ENCODE data around the gene CDK4.

The CDK4 gene

DNA sequence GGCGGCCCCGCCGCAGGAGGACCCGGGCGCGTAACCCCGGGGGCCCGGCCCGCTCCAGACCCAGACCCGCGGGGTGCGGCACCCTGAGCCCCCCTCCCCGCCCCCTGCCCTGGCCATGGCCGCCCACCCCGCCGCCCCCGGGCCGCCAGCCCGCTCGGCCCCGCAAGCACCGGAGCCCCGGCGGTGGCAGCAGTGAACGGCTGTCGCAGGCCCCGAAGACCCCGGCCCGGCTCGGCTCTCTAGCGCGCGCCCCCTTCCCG, 3.0 kb upstream of the CDK4 start:
- H3K4me3 Mint-ChIP-seq, result no peak overlapping the region
- H3K27me3 Mint-ChIP-seq, result no peaks in the 10 kb centered on the region
- H3K27ac Mint-ChIP-seq, result no peak overlapping the region
- H3K4me1 Mint-ChIP-seq (ENCODE audit: low read depth), result peaks cover 68% of the 10 kb centered on the region
- peaks cover 12% of the 10 kb centered on the region for H3K36me3 Mint-ChIP-seq
- H3K9me3 Mint-ChIP-seq (ENCODE audit: low read depth), result no peaks in the 10 kb centered on the region

DNA sequence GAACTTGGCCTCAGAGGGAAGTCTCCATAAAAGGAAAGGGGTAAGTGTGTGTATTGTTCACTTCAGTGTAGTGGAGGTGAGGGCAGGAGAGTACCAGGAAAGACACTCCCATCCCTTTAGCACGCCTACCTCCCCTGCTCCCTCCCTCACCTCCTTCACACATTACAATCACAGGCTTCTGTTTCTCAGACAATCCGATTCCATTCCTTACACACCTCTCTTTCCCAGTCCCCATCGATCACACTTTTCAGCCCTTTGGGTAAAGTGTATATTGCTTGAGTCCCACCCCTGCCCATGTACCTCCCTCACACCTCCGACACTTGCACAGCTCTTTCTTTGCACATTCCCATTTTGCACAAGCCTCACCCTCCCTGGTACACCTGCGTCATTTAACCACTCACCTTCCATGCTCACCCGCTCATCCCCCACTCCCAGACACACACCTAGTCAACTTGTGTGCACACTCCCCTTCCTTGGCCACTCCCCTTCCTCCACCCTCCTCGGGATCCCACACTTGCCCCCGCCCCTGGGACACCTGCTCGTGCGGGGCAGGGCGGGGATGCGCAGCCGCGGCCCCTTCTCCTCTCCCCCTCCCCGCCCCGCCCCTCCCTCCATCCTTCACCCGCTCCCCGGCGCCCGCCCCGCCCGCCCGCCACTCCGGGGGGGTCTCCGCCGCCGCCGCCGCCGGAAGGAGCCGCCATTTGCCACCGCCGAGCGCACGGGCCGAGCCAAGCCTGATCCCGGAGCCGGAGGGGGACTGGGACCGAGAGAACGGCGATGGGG, 2.5 kb upstream of the CDK4 start, which contains the start of gene MARCHF9:
Gene MARCHF9, plus strand, starts transcription at position 693 of the 783 bp plus-strand sequence. CDS start 426 bp downstream, outside the sequence.
- peaks cover 13% of the 10 kb centered on the region for H3K36me3 Mint-ChIP-seq
- H3K4me3 Mint-ChIP-seq, result peak within 1 kb of the TSS; percentile 91
- peaks cover 64% of the 10 kb centered on the region for H3K4me1 Mint-ChIP-seq (ENCODE audit: low read depth)
- peak within 1 kb of the TSS; percentile 67 for H3K27ac Mint-ChIP-seq
- H3K27me3 Mint-ChIP-seq, result no peaks in the 10 kb centered on the region
- no peaks in the 10 kb centered on the region for H3K9me3 Mint-ChIP-seq (ENCODE audit: low read depth)

DNA sequence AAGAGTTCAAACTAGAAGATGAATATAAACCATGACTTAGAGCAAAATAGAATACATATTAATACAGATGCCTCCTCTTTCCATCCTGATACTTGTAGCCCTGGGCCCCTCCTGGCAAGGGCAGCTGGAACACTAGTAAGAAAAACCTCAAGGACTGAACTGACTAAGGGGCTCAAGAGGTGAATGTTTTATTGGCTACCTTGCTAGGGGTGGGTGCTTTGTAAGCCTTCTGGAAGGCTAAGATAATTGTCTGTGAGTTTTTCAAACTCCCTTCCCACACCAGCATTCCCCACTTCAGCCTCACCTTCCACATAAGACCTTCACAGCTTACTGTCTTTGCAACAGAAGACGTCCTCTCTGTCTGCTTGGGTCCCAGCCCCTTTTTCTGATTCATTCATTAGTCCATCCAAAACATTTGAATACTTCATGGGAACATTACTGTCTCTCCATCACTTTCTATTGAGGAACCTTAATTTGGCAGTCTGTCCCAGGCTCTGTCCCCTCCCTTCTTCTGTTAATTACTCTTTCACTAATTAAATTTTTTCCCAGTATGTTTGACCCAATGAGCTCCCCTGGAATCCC, 1.7 kb upstream of the CDK4 start:
- no peaks in the 10 kb centered on the region for H3K27me3 Mint-ChIP-seq
- H3K36me3 Mint-ChIP-seq, result peaks cover 13% of the 10 kb centered on the region
- no peaks in the 10 kb centered on the region for H3K9me3 Mint-ChIP-seq (ENCODE audit: low read depth)
- H3K27ac Mint-ChIP-seq, result peak overlapping the region; percentile 67
- H3K4me3 Mint-ChIP-seq, result peak overlapping the region; percentile 91
- peaks cover 59% of the 10 kb centered on the region for H3K4me1 Mint-ChIP-seq (ENCODE audit: low read depth)

DNA sequence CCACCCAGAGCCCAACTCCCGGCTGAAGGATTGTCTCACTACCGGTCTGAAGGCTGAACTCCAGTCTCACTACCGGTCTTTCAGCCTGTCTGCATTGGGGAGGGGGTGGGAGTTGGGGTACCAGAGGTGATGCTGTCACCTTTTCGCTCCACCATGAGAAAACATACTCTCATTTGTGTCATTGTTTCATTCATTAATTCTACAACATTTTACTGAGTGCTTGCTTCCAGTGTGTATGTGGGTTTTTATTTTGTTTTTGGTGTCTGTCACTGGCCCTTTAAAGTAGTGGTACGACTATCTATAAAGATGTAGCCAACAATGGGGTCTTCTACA, 524 bp upstream of the CDK4 start:
- Mint-ChIP-seq H3K4me3 (peak overlapping the region; percentile 99), H3K27ac (peak overlapping the region; percentile 99), H3K4me1 (ENCODE audit: low read depth) (peaks cover 56% of the 10 kb centered on the region), H3K27me3 (no peaks in the 10 kb centered on the region), H3K36me3 (peaks cover 13% of the 10 kb centered on the region), H3K9me3 (ENCODE audit: low read depth) (no peaks in the 10 kb centered on the region)

DNA sequence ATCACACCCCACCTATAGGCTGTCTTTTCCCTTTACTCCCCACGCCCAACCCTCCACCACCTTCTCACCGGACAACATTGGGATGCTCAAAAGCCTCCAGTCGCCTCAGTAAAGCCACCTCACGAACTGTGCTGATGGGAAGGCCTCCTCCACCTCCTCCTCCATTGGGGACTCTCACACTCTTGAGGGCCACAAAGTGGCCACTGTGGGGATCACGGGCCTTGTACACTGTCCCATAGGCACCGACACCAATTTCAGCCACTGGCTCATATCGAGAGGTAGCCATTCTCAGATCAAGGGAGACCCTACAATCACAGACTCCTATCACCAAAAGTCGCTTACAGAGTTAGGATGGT, 700 bp downstream of the CDK4 start:
- H3K9me3 Mint-ChIP-seq (ENCODE audit: low read depth), result no peaks in the 10 kb centered on the region
- H3K27me3 Mint-ChIP-seq, result no peaks in the 10 kb centered on the region
- peaks cover 53% of the 10 kb centered on the region for H3K4me1 Mint-ChIP-seq (ENCODE audit: low read depth)

DNA sequence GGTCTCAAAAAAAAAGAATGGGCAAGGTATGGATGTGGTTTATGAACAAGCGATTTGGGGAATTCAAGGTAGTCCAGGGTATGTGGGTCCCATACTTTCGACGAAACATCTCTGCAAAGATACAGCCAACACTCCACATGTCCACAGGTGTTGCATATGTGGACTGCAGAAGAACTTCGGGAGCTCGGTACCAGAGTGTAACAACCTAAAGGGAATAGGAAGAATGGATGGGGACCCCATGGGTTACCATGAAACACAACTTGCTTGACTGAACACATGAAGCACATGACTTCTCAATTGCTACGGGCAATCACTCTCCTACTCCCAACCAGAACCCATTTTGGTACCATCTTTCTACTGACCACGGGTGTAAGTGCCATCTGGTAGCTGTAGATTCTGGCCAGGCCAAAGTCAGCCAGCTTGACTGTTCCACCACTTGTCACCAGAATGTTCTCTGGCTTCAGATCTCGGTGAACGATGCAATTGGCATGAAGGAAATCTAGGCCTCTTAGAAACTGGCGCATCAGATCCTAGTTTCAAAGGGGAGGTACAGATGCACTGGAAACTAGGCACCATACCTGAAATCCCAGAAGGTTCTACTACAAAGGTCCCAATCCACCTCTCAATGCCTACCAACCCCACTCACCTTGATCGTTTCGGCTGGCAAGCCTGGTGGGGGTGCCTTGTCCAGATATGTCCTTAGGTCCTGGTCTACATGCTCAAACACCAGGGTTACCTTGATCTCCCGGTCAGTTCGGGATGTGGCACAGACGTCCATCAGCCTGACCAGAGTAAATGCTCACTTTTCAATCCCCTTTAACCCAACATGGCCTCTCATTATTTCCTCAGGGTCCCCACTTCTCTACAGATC, 1.3 kb downstream of the CDK4 start:
- Mint-ChIP-seq H3K4me1 (ENCODE audit: low read depth) (peaks cover 54% of the 10 kb centered on the region), H3K4me3 (peak overlapping the region; percentile 99)

More for the DNA sequence above, 700 bp downstream of the CDK4 start:
- Mint-ChIP-seq H3K36me3 (peaks cover 13% of the 10 kb centered on the region), H3K4me3 (peak overlapping the region; percentile 99), H3K27ac (peak overlapping the region; percentile 99)

DNA sequence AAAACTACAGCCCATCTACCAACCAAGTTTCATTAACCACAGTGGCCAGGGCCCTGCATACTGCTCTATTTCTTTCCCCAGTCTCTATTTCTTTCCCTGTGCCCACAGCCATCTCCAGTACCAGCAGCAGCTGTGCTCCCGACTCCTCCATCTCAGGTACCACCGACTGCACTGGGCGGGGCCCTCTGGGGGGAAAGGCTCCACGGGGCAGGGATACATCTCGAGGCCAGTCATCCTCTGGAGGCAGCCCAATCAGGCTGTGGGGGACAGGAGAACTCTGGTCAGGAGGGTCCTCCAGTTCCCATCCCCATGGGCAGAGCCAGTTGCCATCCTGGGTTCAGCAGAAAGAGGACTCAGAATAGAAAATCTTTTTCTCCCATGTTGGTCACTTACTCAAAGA, 3.0 kb downstream of the CDK4 start:
- H3K27me3 Mint-ChIP-seq, result no peaks in the 10 kb centered on the region
- peak overlapping the region; percentile 30 for H3K4me3 Mint-ChIP-seq
- H3K9me3 Mint-ChIP-seq (ENCODE audit: low read depth), result no peaks in the 10 kb centered on the region
- H3K36me3 Mint-ChIP-seq, result peaks cover 13% of the 10 kb centered on the region
- no peak overlapping the region for H3K27ac Mint-ChIP-seq
- peaks cover 60% of the 10 kb centered on the region for H3K4me1 Mint-ChIP-seq (ENCODE audit: low read depth)

More for the DNA sequence above, 1.3 kb downstream of the CDK4 start:
- H3K9me3 Mint-ChIP-seq (ENCODE audit: low read depth), result no peaks in the 10 kb centered on the region
- H3K27ac Mint-ChIP-seq, result peak overlapping the region; percentile 99
- H3K27me3 Mint-ChIP-seq, result no peaks in the 10 kb centered on the region
- peaks cover 13% of the 10 kb centered on the region for H3K36me3 Mint-ChIP-seq

DNA sequence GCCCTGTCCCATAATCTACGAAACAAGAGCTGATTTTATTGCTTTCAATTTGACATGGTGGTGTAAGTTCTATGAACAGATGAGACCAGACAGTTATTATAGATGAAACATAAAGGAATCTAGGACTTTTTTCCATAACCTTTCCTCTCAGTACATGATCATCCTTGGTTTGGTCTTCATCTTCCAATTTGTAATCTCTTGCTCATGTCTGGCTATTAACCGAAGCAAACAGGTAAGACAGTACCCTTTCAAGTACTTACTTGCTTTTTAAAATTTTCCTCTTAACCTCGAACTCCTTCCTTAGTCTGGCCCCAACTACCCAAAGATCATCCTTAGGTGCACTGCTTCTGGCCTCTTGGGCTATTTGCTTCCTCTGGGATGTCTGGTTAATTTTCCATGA, 6.1 kb downstream of the CDK4 start:
- H3K4me3 Mint-ChIP-seq, result peak overlapping the region; percentile 96
- H3K27me3 Mint-ChIP-seq, result no peaks in the 10 kb centered on the region
- H3K27ac Mint-ChIP-seq, result peak overlapping the region; percentile 97
- peaks cover 5% of the 10 kb centered on the region for H3K36me3 Mint-ChIP-seq
- peaks cover 55% of the 10 kb centered on the region for H3K4me1 Mint-ChIP-seq (ENCODE audit: low read depth)
- H3K9me3 Mint-ChIP-seq (ENCODE audit: low read depth), result no peaks in the 10 kb centered on the region

DNA sequence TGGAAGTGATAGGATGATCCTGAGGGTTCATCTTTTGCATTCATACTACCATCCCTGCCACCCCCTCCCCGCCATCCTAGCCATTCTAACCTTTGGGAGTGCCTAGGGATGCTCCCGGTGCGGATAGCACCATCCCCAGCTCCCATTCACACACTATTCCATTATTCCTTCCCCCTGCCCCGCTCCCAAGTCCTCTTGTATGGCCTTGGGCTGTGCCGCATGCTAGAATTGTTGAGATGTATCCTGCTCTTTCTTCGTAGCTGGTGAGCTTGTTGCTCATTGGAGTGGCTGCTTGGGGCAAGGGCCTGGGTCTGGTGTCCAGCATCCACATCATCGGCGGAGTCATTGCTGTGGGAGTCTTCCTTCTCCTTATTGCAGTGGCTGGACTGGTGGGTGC, 6.6 kb downstream of the CDK4 start:
- Mint-ChIP-seq H3K4me1 (ENCODE audit: low read depth) (peaks cover 55% of the 10 kb centered on the region), H3K4me3 (peak overlapping the region; percentile 96), H3K27me3 (no peaks in the 10 kb centered on the region), H3K27ac (peak overlapping the region; percentile 97), H3K36me3 (peaks cover 3% of the 10 kb centered on the region), H3K9me3 (ENCODE audit: low read depth) (no peaks in the 10 kb centered on the region)

DNA sequence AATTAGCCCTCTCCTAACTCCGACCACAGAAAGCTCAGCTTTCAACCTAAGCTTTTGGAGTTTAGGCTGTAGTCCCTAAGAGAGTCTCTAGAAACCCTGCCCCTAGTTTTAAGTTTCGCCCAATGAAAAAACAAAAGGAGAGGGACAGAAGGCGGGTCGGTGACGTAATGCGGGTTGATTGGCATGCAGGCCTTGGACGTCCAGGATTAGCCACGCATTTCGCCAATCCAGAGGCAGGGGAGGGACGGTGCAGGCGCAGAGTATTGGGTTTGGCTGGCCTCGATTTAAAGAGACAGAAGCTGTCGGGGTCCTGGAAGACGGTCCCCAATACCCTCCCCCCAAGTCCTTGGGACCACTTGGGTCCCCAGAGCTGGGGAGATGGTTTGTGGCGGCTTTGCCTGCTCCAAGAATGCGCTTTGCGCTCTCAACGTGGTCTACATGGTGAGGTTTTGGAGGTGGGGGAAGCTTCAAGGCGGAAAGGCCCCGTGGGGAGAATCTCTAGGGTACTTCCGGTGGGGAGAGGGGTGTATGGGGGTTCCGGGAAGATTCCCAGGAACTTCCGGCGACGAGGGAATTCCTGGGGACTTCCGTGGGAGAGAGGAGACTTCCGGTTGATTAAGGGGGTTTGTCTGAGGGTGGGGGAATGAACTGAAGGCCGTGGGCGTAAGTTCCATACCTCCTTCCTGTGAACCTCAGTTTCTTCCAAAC, 7.2 kb downstream of the CDK4 start, which contains the start of gene TSPAN31:
Gene TSPAN31, plus strand, starts transcription at position 263 of the 708 bp plus-strand sequence. Its CDS starts 116 bp downstream, at position 379.
- Mint-ChIP-seq H3K36me3 (no peaks in the 10 kb centered on the region), H3K27ac (peak within 1 kb of the TSS; percentile 97), H3K9me3 (ENCODE audit: low read depth) (no peaks in the 10 kb centered on the region)

DNA sequence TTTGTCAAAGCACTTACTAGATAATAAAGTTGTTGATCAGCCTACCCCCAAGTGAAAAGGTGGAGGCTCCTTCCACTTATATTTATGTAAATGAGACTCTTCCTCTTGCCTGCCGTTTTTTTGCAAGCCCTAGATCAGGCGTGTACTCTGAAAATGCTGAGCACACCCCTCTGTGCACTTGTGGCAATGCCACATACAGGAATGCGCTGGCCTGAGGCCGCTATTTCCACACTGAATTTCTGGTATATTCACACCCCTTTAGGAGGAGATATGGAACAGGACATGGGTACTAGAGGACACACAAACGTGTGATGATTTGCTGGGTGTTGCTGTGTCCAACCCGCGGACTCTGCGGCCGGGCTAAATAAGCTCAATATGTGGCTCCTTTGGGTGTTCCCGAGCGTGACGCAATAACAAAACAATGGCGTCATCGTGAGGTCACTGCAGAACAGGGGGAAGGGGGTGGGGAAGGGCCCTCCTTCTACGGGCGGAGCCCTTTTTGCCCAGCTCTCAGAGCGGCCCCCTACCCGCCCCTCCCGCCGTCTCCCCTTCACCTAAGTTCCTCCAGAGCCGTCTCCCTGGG, 7.8 kb downstream of the CDK4 start:
- Mint-ChIP-seq H3K36me3 (no peaks in the 10 kb centered on the region), H3K9me3 (ENCODE audit: low read depth) (no peaks in the 10 kb centered on the region), H3K4me3 (peak overlapping the region; percentile 96), H3K27me3 (no peaks in the 10 kb centered on the region), H3K27ac (peak overlapping the region; percentile 97), H3K4me1 (ENCODE audit: low read depth) (peaks cover 60% of the 10 kb centered on the region)

More for the DNA sequence above, 7.2 kb downstream of the CDK4 start, which contains the start of gene TSPAN31:
- Mint-ChIP-seq H3K4me3 (peak within 1 kb of the TSS; percentile 96), H3K4me1 (ENCODE audit: low read depth) (peaks cover 54% of the 10 kb centered on the region), H3K27me3 (no peaks in the 10 kb centered on the region)

DNA sequence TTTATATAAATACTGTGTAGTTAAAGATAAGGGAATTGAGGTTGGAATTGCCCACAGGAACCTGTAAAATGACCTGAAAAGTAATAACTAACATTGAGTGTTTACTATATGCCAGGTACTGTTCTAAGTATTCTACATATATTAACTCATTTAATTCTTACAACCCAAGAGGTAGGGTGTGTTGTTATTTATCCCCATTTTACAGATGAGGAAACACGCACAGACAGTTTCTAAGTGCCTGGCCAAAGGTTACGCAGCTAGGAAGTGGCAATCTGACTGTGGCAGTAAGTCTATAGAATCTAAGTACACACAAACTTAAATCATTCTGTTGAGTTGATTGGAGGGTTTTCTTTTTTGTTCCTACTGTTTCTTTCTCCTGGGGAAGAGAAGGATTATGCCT, 8.3 kb downstream of the CDK4 start:
- Mint-ChIP-seq H3K4me3 (peak overlapping the region; percentile 96), H3K9me3 (ENCODE audit: low read depth) (no peaks in the 10 kb centered on the region), H3K27me3 (no peaks in the 10 kb centered on the region), H3K36me3 (no peaks in the 10 kb centered on the region), H3K4me1 (ENCODE audit: low read depth) (peaks cover 65% of the 10 kb centered on the region), H3K27ac (peak overlapping the region; percentile 6)

DNA sequence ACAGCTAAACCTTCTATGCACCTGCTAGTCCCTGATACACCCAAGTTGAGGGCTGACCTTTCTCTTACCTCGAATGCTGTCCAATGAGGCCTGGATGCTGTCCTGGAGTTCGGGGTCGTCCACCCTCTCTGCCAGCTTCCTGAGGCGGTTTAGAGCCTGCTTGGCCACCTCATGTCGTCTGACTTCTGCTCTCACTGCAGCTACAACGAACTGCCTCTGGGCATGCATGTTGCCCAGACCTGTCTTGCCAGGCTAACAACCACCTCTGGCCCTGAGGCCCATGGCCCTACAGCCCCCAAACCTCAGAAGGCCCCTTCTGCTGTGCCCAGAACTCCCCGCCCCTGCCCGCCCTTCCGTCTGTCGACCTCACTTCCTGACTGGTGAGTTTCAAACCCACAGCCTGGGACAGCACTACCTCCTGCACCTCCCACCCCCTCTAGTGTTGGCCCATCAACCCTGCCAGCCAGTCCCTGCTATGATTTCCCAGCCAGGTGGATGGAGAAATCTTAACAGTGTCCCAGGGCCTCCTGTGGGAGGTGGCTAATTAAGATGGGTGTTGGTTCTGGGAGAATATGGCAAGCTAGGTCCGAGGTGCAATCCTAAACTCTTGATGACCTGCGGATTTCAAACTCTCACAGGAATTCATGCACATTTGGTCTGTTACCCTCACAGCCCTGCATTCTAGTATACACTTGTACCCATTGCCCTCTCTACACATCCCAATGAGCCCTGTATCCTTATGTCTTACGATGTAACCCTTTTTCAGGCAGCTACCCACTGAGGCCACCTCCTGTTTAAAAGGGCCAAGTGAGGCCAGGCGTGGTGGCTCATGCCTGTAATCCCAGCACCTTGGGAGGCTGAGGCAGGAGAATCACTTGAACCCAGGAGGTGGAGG, 10.0 kb downstream of the CDK4 start:
- Mint-ChIP-seq H3K9me3 (ENCODE audit: low read depth) (no peaks in the 10 kb centered on the region), H3K4me1 (ENCODE audit: low read depth) (peaks cover 64% of the 10 kb centered on the region), H3K4me3 (peak overlapping the region; percentile 90), H3K36me3 (no peaks in the 10 kb centered on the region), H3K27ac (peak overlapping the region; percentile 83), H3K27me3 (no peaks in the 10 kb centered on the region)

Measured in activated naive CD8-positive, alpha-beta T cell (primary cell).